ENCODE measurements around the gene TRMT1. TPM values are rescaled to one million over a fixed set of nuclear protein-coding genes. Genes with fewer than 3 reads are reported as not detected.
"Not testable (repeated sequence)": the region's sequence is repeated elsewhere in the genome, so short reads cannot be mapped to it uniquely, and the experiment has no call there.

Gene TRMT1
- total RNA-seq = 10 to 100 TPM; 43.2 to 50.2 TPM

DNA sequence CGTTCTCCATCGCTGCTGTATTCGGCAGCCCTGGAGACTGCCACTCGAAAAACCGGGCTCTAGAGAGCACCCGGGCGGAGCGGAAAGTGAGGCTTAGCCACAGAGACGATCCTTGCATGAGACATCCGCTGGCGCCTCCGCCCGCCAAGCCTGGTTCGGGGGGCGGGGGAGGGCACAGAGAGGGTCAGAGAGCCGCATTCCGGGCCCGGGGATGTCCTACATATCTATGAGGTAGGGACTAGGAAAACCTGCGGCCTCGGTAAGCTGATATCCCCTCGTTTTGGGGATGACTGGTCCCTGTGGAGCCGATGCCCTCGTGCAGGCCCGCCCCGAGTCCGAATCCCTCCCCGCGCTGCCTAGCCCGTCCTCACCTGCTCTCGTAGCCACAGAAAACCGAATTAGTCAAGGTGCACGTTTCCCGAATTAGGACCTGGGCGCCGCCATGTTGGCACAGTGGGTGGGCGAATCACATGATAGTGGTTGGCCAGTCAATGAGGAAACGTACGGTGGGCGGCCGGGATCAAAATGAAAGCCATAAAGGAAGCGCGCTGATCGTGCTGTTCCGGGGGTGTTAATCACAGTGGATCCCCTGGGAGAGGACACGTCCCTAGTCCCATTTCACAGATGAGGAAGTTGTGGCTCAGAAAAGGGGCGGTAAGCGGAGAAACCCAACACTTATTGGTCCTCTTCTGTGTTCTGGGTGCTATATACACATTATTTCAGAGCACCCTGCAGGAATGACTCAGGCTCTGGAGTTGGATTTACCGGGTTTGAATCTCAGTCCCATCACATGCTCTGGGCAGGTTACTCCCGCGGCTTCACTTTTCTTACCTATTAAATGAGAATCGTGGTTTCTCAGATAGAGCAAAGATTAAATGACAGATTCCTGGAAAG is at the start of gene TRMT1:
Gene TRMT1, minus strand, starts transcription at position 459 of the 894 bp plus-strand sequence. Its CDS starts 341 bp downstream, at position 118.
- Mint-ChIP-seq H3K9me3 (ENCODE audit: low read depth) (no peaks in the 10 kb centered on the region), H3K4me1 (peaks cover 43% of the 10 kb centered on the region), H3K36me3 (peaks cover 5% of the 10 kb centered on the region), H3K4me3 (peak within 1 kb of the TSS; percentile 93), H3K27me3 (no peaks in the 10 kb centered on the region), H3K27ac (peak within 1 kb of the TSS; percentile 96)
- CTCF ChIA-PET = interaction anchor here (1.9 to 3.7 kb wide), 3 partner anchors 11 to 151 kb away, joined by 11 to 32 read pairs (median 15); no protein-coding TSS in a partner anchor
- peak; percentile 63 for ATAC-seq
- DNase-seq = peak; percentile 95

DNA sequence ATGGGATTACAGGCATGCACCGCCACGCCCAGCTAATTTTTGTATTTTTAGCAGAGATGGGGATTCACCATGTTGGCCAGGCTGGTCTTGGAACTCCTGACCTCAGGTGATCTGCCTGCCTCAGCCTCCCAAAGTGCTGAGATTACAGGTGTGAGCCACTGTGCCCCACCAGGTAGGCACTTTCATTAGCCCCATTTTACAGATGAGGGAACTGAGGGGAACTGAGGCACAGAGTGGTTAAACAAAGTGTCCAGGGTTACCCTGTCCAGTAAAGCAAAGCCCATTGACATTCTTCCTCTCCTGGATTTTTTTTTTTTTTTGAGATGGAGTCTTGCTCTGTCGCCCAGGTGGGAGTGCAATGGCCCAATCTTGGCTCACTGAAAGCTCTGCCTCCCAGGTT is 49.6 kb upstream of the TRMT1 start:
- CTCF ChIA-PET = interaction anchor here (6.2 to 6.3 kb wide), 3 partner anchors 10 to 28 kb away, joined by 25 to 63 read pairs (median 58); no protein-coding TSS in a partner anchor
- not testable (repeated sequence) for DNase-seq; ATAC-seq; H3K9me3 Mint-ChIP-seq (ENCODE audit: low read depth); H3K27me3 Mint-ChIP-seq; H3K36me3 Mint-ChIP-seq; H3K4me3 Mint-ChIP-seq
- Mint-ChIP-seq H3K4me1 (peaks cover 83% of the 10 kb centered on the region), H3K27ac (peak overlapping the region; percentile 73)

DNA sequence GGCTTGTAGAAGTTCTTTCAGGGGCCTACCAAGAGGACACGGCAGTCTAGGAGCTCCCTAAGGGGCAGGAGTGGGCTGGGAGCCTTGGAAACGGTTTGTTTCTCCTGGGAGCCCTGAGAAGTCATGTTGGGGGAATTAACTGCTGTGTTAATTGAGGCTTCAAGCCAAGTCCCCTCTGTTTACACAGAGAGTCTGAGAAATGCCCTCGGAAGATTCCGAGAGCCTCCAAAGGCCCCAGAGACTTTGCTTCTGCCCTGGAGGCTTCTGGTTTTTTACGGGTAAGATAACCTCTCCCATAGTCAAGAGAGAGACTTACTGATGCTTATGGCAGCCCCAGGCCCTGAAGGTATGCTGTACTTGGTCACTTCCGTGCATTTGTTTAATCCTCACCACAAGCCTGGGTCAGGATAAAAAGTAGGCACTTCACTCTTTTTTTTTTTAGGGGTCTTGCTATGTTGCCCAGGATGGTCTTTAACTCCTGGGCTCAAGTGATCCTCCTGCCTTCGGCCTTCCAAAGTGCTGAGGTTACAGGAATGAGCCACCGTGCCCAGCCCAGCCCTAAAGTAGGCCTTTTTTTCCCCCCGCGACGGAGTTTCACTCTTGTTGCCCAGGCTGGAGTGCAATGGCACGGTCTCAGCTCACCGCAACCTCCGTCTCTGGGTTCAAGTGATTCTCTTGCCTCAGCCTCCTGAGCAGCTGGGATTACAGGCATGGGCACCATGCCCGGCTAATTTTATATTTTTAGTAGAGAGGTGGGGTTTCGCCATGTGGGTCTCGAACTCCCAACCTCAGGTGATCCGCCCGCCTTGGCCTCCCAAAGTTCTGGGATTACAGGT is 48.8 kb upstream of the TRMT1 start:
- H3K4me3 Mint-ChIP-seq = peak overlapping the region; percentile 86
- no peaks in the 10 kb centered on the region for H3K9me3 Mint-ChIP-seq (ENCODE audit: low read depth)
- ATAC-seq = no peak
- no peak for DNase-seq
- H3K27ac Mint-ChIP-seq = peak overlapping the region; percentile 95
- CTCF ChIA-PET = interaction anchor here (1.0 to 6.3 kb wide), 9 partner anchors 9 to 41 kb away, joined by 3 to 63 read pairs (median 23); partner anchors contain the start of genes IER2 and STX10
- peaks cover 4% of the 10 kb centered on the region for H3K36me3 Mint-ChIP-seq
- peaks cover 83% of the 10 kb centered on the region for H3K4me1 Mint-ChIP-seq
- no peaks in the 10 kb centered on the region for H3K27me3 Mint-ChIP-seq

DNA sequence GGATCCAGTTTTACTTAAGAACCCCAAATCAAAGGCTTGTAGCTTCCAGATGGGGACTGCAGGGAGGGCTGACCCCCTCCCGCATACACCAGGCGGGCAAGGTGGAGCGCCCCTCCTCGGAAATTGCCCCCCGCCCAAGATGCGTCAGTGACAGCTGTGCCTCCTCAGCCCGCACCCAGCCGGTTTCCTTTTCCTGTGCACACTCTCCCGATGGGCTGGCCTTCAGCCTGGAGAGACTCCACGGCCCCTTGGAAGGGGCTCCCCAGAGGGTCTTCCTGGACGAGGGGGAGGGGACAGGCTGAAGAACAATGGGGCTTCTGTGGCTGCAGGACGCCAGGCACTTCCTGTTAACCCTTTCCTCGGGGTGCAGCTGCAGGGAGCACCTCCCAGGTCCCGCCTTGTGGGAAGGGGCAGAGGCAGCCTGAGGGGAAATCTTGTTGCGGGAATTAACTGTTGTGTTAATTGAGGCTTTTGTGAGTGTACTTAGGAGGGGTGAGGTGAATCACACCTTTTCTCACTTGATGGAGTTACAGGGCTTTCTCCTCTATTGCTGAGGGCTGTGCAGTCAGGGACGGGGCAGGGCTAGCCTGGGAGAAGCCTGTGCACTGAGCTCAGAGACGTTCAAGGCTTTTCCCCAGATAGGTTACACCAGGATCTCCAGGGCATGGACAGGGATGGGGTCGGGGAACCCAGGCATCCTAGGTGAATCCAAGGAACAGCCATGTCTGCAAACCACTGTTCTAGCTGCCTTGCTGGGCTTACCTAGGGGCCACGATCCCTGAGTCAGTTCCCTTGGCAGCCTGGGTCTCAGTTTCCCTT is 48.0 kb upstream of the TRMT1 start:
- Mint-ChIP-seq H3K4me3 (peak overlapping the region; percentile 86), H3K27ac (peak overlapping the region; percentile 95), H3K36me3 (peaks cover 7% of the 10 kb centered on the region), H3K27me3 (no peaks in the 10 kb centered on the region), H3K4me1 (peaks cover 81% of the 10 kb centered on the region), H3K9me3 (ENCODE audit: low read depth) (no peaks in the 10 kb centered on the region)
- ATAC-seq (no peak), DNase-seq (peak; percentile 66)
- CTCF ChIA-PET = interaction anchor here (0.7 to 6.3 kb wide), 10 partner anchors 9 to 69 kb away, joined by 3 to 58 read pairs (median 6); partner anchors contain the start of genes IER2 and STX10

DNA sequence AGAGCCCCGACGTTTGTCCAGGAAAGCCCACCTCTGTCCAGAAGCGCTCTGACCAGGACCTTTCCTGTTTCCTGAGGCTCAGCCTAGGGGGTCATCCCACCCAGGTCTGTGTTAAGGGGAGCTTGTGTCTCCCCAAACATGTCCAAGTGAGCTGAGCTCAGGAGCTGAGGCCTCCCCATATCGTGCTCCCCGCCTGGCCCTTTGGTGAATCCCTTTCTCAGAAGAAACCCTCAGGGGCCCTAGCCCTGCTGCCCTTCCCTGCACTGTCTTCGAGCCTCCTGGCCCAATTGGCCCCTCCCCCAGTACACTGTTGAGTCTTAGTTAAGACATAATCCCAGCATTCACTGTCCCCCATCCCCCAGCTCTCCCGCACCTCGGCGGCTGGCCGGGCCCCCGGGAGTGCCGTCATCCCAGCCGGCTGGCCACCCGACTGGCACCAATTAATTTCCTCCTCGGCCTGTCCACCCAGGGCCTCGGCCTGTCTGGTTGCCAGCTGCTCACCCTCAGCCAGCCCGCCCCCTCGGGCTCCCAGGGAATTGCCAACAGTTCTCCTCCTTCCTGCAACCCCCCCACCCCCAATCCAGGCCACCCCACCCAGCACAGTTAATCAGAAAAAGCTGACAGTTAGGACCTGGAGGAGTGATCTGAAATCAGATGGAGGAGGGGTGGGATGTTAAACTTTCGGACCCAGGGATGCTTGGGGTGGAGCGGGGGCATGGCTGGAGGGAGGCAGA is 47.2 kb upstream of the TRMT1 start:
- Mint-ChIP-seq H3K4me1 (peaks cover 79% of the 10 kb centered on the region), H3K27me3 (no peaks in the 10 kb centered on the region), H3K36me3 (peaks cover 7% of the 10 kb centered on the region), H3K27ac (peak overlapping the region; percentile 95), H3K4me3 (peak overlapping the region; percentile 86), H3K9me3 (ENCODE audit: low read depth) (no peaks in the 10 kb centered on the region)
- CTCF ChIA-PET = interaction anchor here (0.7 to 6.3 kb wide), 10 partner anchors 8 to 68 kb away, joined by 3 to 58 read pairs (median 6); partner anchors contain the start of genes IER2 and STX10
- DNase-seq (peak; percentile 77), ATAC-seq (peak; percentile 13)

DNA sequence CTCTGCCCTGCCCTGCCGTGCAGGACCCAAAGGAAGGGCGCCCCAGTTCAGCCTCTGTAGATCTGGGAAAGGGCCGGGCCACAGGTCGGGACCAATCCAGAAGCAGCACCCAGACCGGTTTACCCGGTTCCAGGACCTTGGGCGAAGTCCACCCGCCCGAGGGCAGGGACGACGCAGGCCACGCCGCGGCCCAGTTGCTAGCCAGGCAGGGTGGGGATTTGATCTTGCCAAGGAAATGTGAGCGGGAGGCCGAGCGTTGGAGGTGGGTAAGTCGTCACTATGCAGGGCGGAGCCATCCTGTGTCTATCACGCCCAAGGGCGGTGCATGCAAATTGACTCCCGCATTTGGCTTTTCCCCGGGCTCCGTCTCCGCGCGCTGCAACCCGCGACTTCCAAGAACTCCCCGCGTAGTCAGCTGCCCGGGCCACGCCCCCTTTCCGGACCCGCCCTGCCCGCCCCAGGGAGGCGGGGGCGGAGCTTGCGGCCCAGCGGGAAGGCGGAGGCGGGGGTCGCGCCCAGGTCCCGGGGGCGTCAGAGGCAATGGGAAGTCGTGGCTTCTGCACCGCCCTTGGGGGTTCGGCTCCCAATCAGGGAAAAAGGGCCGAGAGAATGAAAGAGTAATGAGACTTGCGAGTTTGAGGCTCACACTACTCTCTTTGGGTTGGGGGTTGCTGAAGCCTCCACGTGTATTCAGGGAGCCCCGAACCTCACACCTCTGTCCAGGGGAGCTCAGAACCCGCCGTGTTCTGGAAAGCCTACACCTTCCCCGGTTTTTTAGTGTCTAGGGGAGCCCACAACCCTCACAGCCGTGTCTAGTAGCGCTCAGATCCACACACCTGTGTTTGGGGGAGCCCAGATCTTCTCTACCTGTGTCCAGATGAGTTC is 46.4 kb upstream of the TRMT1 start:
- DNase-seq (peak; percentile 97), ATAC-seq (peak; percentile 68)
- peak overlapping the region; percentile 86 for H3K4me3 Mint-ChIP-seq
- peaks cover 9% of the 10 kb centered on the region for H3K36me3 Mint-ChIP-seq
- CTCF ChIA-PET = interaction anchor here (0.8 to 6.3 kb wide), 7 partner anchors 7 to 115 kb away, joined by 3 to 58 read pairs (median 8); partner anchors contain the start of genes IER2 and STX10
- H3K4me1 Mint-ChIP-seq = peaks cover 78% of the 10 kb centered on the region
- no peaks in the 10 kb centered on the region for H3K27me3 Mint-ChIP-seq
- H3K27ac Mint-ChIP-seq = peak overlapping the region; percentile 95
- H3K9me3 Mint-ChIP-seq (ENCODE audit: low read depth) = no peaks in the 10 kb centered on the region

DNA sequence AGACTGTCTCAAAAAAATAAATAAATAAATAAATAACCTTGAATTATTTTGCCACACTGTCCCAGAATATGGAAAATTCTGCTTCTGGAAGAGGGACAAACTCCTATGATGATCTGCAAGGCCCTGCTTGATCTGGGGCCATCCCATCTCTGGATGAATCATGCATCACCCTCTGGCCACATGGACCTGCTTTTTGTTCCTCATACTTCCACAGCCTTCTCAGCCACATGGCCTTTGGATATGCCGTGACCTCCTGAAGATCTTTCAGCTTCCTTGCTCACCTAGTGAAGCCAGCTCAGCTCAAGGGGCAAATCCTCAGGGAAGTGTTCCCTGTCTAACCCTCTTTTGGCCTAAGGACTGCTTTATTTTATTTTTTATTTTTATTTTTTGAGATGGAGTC is 44.0 kb upstream of the TRMT1 start:
- no peak for DNase-seq
- ATAC-seq = no peak
- no peak overlapping the region for H3K4me3 Mint-ChIP-seq
- H3K27ac Mint-ChIP-seq = peak overlapping the region; percentile 73
- no peaks in the 10 kb centered on the region for H3K9me3 Mint-ChIP-seq (ENCODE audit: low read depth)
- CTCF ChIA-PET = interaction anchor here (1.2 to 1.5 kb wide), 2 partner anchors 34 to 56 kb away, joined by 3 to 4 read pairs; no protein-coding TSS in a partner anchor
- no peaks in the 10 kb centered on the region for H3K27me3 Mint-ChIP-seq
- peaks cover 79% of the 10 kb centered on the region for H3K4me1 Mint-ChIP-seq
- peaks cover 6% of the 10 kb centered on the region for H3K36me3 Mint-ChIP-seq

DNA sequence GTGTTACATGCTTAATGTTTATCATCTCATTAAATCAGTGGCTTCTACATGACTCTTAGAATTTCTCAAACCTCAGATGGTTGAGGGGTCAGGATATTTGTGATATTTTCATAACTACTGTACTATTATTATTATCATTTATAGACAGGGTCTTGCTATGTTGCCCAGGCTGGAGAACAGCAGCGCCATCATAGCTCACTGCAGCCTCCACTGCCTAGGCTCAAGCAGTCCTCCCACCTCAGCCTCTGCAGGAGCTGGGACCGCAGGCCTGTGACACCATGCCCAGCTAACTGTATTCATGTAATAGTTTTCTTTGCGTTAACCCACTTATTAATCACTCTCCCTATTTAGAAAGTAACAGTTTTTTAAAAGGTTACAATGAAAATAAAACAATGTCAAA is 43.2 kb upstream of the TRMT1 start:
- H3K27me3 Mint-ChIP-seq = no peaks in the 10 kb centered on the region
- peak overlapping the region; percentile 68 for H3K27ac Mint-ChIP-seq
- DNase-seq (no peak), ATAC-seq (no peak)
- peak overlapping the region; percentile 36 for H3K4me3 Mint-ChIP-seq
- peaks cover 12% of the 10 kb centered on the region for H3K36me3 Mint-ChIP-seq
- CTCF ChIA-PET = no interaction called here
- no peaks in the 10 kb centered on the region for H3K9me3 Mint-ChIP-seq (ENCODE audit: low read depth)
- peaks cover 73% of the 10 kb centered on the region for H3K4me1 Mint-ChIP-seq

DNA sequence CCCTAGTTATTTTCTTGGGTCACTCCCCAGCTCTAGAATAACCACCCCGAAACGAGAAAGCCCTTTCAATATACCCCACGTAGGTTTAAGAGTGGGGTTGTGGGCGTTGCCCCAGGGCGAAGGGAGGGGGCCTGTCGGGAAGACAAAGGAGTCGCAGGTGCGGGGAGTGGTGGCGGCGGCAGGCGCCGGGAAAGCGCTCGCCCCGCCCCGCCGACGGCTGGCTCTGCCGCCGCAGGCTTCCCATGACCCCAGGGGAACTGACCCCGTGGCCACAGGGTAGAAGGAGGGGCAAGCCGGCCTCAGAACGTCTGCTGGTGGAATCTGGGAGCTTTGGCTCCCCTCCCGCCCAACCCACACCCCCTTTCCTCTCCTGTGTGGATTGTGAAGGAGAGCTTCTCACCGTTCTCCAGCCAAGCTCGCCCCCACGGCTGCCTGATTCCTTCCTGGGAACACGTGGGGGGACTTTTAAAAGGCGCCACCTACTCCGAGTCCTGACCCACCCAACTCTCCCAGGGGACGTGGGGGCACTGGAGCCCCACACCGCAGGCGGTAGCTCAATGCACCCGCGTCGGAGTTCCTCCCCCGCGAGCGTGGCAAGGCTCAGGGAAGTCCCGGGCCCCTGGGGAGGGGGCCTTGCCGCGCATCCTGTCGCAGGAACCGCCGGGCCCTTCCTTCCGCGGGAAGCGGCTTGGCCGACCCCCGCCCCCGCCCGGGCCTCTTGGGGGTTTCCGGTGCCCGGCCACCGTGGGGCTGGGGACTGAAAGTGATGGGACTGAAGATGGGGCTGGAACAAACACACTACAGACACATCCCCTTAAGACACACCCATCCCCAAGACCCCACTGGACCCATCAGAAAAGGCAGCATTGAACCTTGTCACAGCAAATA is 39.2 kb upstream of the TRMT1 start:
- CTCF ChIA-PET = interaction anchor here (0.8 to 4.5 kb wide), 14 partner anchors 10 to 122 kb away, joined by 3 to 58 read pairs (median 5); partner anchors contain the start of gene NACC1

DNA sequence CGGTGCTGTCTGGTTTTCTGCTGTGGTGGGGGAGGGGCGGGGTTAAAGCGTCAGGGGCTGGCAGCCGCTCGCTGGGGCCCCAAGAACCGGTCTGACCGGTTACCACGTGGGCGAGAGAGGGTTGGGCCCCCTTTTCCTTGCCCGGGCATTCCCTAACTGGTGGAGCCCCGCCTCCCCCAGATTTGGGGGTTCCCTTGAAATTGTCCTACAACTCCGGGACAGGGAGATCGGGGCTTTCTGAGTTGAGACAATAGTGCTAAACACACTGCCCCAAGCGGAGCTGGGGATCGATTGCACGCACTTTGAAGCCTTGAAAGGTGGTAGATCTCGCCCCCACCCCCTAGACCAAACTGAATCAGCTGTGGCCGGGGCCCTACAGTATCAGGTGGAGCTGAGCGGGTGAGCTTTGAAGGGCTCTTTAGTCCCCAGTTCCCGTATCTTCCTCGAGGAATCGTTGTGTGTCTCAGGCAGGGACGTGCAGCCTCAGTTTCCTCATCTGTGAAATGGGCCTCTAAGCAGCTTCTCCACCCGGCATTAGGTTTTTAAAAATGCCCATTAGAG is 38.5 kb upstream of the TRMT1 start:
- ATAC-seq (peak; percentile 7), DNase-seq (peak; percentile 90)
- no peaks in the 10 kb centered on the region for H3K9me3 Mint-ChIP-seq (ENCODE audit: low read depth)
- H3K4me3 Mint-ChIP-seq = peak overlapping the region; percentile 96
- peaks cover 26% of the 10 kb centered on the region for H3K36me3 Mint-ChIP-seq
- CTCF ChIA-PET = interaction anchor here (0.8 to 4.5 kb wide), 11 partner anchors 11 to 123 kb away, joined by 3 to 58 read pairs (median 5); partner anchors contain the start of gene NACC1
- H3K27me3 Mint-ChIP-seq = no peaks in the 10 kb centered on the region
- peaks cover 39% of the 10 kb centered on the region for H3K4me1 Mint-ChIP-seq
- peak overlapping the region; percentile 100 for H3K27ac Mint-ChIP-seq

More for the DNA sequence above, 39.2 kb upstream of the TRMT1 start:
- no peaks in the 10 kb centered on the region for H3K9me3 Mint-ChIP-seq (ENCODE audit: low read depth)
- H3K4me3 Mint-ChIP-seq = peak overlapping the region; percentile 96
- peak overlapping the region; percentile 100 for H3K27ac Mint-ChIP-seq
- H3K4me1 Mint-ChIP-seq = peaks cover 45% of the 10 kb centered on the region
- ATAC-seq (peak; percentile 9), DNase-seq (peak; percentile 91)
- peaks cover 29% of the 10 kb centered on the region for H3K36me3 Mint-ChIP-seq
- H3K27me3 Mint-ChIP-seq = no peaks in the 10 kb centered on the region

Measured in activated CD8-positive, alpha-beta memory T cell treated with anti-CD3 and anti-CD28 coated beads, Interleukin-2, amount 10 ng/mL, durations not matched to agents 7 days and 5 days (primary cell).